Measurements from ENCODE around the gene SLC7A6.

SLC7A6 gene

GRCh38 chr16:68306633-68307032, 42.3 kb downstream of the SLC7A6 start:
- DNase-seq (ENCODE audit: low spot score): no peak

GRCh38 chr16:68309799-68310198, 45.5 kb downstream of the SLC7A6 start:
- no peak for DNase-seq (ENCODE audit: low spot score)

- no peak for DNase-seq (ENCODE audit: low spot score)
These were observed 46.1 kb downstream of the SLC7A6 start for GRCh38 chr16:68310437-68310773.

- DNase-seq (ENCODE audit: low spot score): peak; percentile 97
These were observed 46.6 kb downstream of the SLC7A6 start, which contains the start of the genes PRMT7 and SLC7A6OS for GRCh38 chr16:68310774-68311511. Gene PRMT7, plus strand, starts transcription at chr16:68311019. Its CDS starts 4,961 bp downstream, at chr16:68315980. Gene SLC7A6OS, minus strand, starts transcription at chr16:68310946. Its CDS starts 20 bp downstream, at chr16:68310926.

- no peak for DNase-seq (ENCODE audit: low spot score)
These were observed 48.8 kb downstream of the SLC7A6 start for GRCh38 chr16:68313116-68313515.

GRCh38 chr16:68319185-68319908, 55.0 kb downstream of the SLC7A6 start:
- DNase-seq (ENCODE audit: low spot score): no peak

GRCh38 chr16:68324336-68324735, 60.0 kb downstream of the SLC7A6 start:
- no peak for DNase-seq (ENCODE audit: low spot score)

- no peak for DNase-seq (ENCODE audit: low spot score)
These were observed 60.5 kb downstream of the SLC7A6 start for GRCh38 chr16:68324780-68325357.

GRCh38 chr16:68328151-68328859, 64.0 kb downstream of the SLC7A6 start:
- peak; percentile 89 for DNase-seq (ENCODE audit: low spot score)

GRCh38 chr16:68328860-68329390, 64.6 kb downstream of the SLC7A6 start:
- DNase-seq (ENCODE audit: low spot score): no peak

- no peak for DNase-seq (ENCODE audit: low spot score)
These were observed 67.6 kb downstream of the SLC7A6 start for GRCh38 chr16:68331879-68332410.

- DNase-seq (ENCODE audit: low spot score): peak; percentile 41
These were observed 68.2 kb downstream of the SLC7A6 start for GRCh38 chr16:68332411-68333121.

- no peak for DNase-seq (ENCODE audit: low spot score)
These were observed 70.8 kb downstream of the SLC7A6 start for GRCh38 chr16:68335175-68335574.

GRCh38 chr16:68338326-68339119, 74.2 kb downstream of the SLC7A6 start:
- no peak for DNase-seq (ENCODE audit: low spot score)

- no peak for DNase-seq (ENCODE audit: low spot score)
These were observed 74.9 kb downstream of the SLC7A6 start for GRCh38 chr16:68339214-68339613.

GRCh38 chr16:68342620-68343019, 78.3 kb downstream of the SLC7A6 start:
- DNase-seq (ENCODE audit: low spot score): no peak

GRCh38 chr16:68343137-68343536, 78.8 kb downstream of the SLC7A6 start:
- no peak for DNase-seq (ENCODE audit: low spot score)

- no peak for DNase-seq (ENCODE audit: low spot score)
These were observed 79.9 kb downstream of the SLC7A6 start for GRCh38 chr16:68344252-68344651.

- no peak for DNase-seq (ENCODE audit: low spot score)
These were observed 81.1 kb downstream of the SLC7A6 start for GRCh38 chr16:68345351-68345810.

GRCh38 chr16:68345958-68346635, 81.8 kb downstream of the SLC7A6 start:
- no peak for DNase-seq (ENCODE audit: low spot score)

All from NAMALWA (cell line).